SK-N-SH treated with all-trans-retinoic acid at 6 μM for 48 hours (cell line): ENCODE results near the gene UGT2B17.
"Not testable (repeated sequence)": the region's sequence is repeated elsewhere in the genome, so short reads cannot be mapped to it uniquely, and the experiment has no call there.

Source experiments
- CSDC2 ChIP-seq: fragments of 250-450 bp; sonication (Bioruptor Pico); IDR thresholded peaks from 2 replicates; pipeline ENCODE4 v1.5.0; 2020; ENCODE audit warnings: mild to moderate bottlenecking, moderate library complexity
- ZC3H10 ChIP-seq: fragments of 250-450 bp; sonication (Bioruptor Pico); IDR thresholded peaks from 2 replicates; pipeline ENCODE4 v1.5.1; 2021; ENCODE audit warnings: mild to moderate bottlenecking, moderate library complexity

DNA sequence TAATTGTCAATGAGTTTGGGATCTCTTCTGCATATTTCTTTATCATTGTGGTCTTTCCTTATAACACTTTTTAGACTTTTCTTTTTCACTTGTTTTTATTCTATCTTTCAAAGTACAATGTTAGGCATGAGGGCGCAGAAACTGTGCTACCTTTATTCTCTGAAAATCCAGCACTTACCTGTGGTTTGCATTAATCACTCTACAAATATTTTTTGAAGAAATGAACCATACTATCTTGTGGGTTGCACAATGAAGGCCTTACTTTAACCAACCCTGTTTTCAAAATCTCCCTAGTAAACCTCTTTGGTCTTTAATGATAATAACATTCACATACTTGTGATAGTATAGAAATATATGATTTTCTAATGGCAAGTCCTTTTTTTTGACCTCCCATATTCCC is 11.0 kb downstream of the UGT2B17 start:
- TF ChIP-seq CSDC2 (CRISPR knock-in tag); ZC3H10: not testable (repeated sequence)
